Gastroesophageal sphincter (tissue), 3 donors: ENCODE data around the gene SLC22A16.

ENCODE experiments used
- CTCF ChIP-seq, 4 experiments: fragments of 200-600 bp in 2 of 4; fragments of 450-650 bp in 2 of 4; sonication (generic) in 1 of 4; IDR thresholded peaks; one replicate each; pipeline ENCODE4 v1.5.1; 2017 to 2019; ENCODE audit warnings: antibody characterized with exemption in 4 of 4, mild to moderate bottlenecking in 2 of 4, moderate library complexity in 2 of 4
- POLR2A ChIP-seq, 2 donors: fragments of 450-650 bp; IDR thresholded peaks; one replicate each; pipeline ENCODE4 v1.6.1; 2017; ENCODE audit warnings: antibody characterized with exemption in 2 of 2, mild to moderate bottlenecking in 2 of 2, moderate library complexity in 1 of 2

GRCh38 chr6:110512991-110513390 lies 36.6 kb upstream of the SLC22A16 start:
- TF ChIP-seq POLR2A (IDR thresholded peaks at IDR 0.05), result no peak
- TF ChIP-seq CTCF (IDR thresholded peaks at IDR 0.05), result no peak
